SK-N-SH (cell line): ENCODE results near the gene CENPW. TPM values are rescaled to one million over a fixed set of nuclear protein-coding genes. Genes with fewer than 3 reads are reported as not detected.

Experiments
- CTCF ChIA-PET: fragments of 300-600, 350-600 bp; formaldehyde crosslinking; extraction: SDS; loops from one replicate; lab custom pipeline; 2021; lab: Yijun Ruan, JAX
- POLR2A ChIA-PET: fragments of 350-600 bp; sonication (Branson Sonifier 250); formaldehyde crosslinking; extraction: SDS; loops from one replicate; lab custom pipeline; 2020; ENCODE audit warnings: antibody characterized with exemption, inconsistent platforms; lab: Yijun Ruan, JAX
- DNase-seq: peaks from one replicate; pipeline ENCODE4 v3.0.0; 2012
- H2AFZ ChIP-seq: fragments of 200-600 bp; sonication (generic); 2 replicates; pipeline ENCODE4 v1.8.1; 2016; ENCODE audit warnings: antibody characterized with exemption, mild to moderate bottlenecking, low read depth
- H3F3A ChIP-seq: fragments of 200-600 bp; sonication (generic); replicated peaks from 2 replicates; pipeline ENCODE3; 2016; ENCODE audit warnings: antibody characterized with exemption, mild to moderate bottlenecking; ENCODE audit not compliant: insufficient read depth
- H3K27ac ChIP-seq, 2 experiments: fragments of 200-500 bp in 1 of 2; fragments of 200-600 bp in 1 of 2; sonication (Bioruptor generic) in 1 of 2; sonication (generic), shearing (Covaris generic) in 1 of 2; 2 replicates each; pipeline versions ENCODE4 v1.5.1 to v1.6.1; 2014 to 2016; ENCODE audit warnings: low read depth in 2 of 2, inconsistent platforms in 1 of 2, low read length in 1 of 2, mild to moderate bottlenecking in 1 of 2, mixed read lengths in 1 of 2
- H3K27me3 ChIP-seq: fragments of 200-600 bp; sonication (generic), shearing (Covaris generic); 2 replicates; pipeline ENCODE4 v1.6.1; 2016; ENCODE audit warnings: mixed run types; ENCODE audit not compliant: insufficient read depth
- H3K36me3 ChIP-seq, 2 experiments: fragments of 200-500 bp in 1 of 2; fragments of 200-600 bp in 1 of 2; sonication (Bioruptor generic) in 1 of 2; sonication (generic) in 1 of 2; replicated peaks in 1 of 2; 2 replicates each; pipeline versions ENCODE3 to v1.5.1; 2014 to 2016; ENCODE audit warnings: low read length in 1 of 2, mild to moderate bottlenecking in 1 of 2; ENCODE audit not compliant: insufficient read depth in 2 of 2, control insufficient read depth in 1 of 2
- H3K4me1 ChIP-seq, 2 experiments: fragments of 200-500 bp in 1 of 2; fragments of 200-600 bp in 1 of 2; sonication (Bioruptor generic) in 1 of 2; sonication (generic), shearing (Covaris generic) in 1 of 2; 2 replicates each; pipeline versions ENCODE4 v1.5.1 to v1.6.1; 2014 to 2016; ENCODE audit warnings: low read depth in 1 of 2, low read length in 1 of 2, mixed run types in 1 of 2; ENCODE audit not compliant: insufficient read depth in 2 of 2, control insufficient read depth in 1 of 2
- H3K4me2 ChIP-seq: fragments of 200-600 bp; sonication (generic), shearing (Covaris generic); 2 replicates; pipeline ENCODE4 v1.6.1; 2017; ENCODE audit warnings: mixed run types
- H3K4me3 ChIP-seq, 2 experiments: fragments of 200-500 bp in 1 of 2; fragments of 200-600 bp in 1 of 2; sonication (Bioruptor generic) in 1 of 2; sonication (generic), shearing (Covaris generic) in 1 of 2; 2 replicates each; pipeline versions ENCODE4 v1.5.1 to v1.8.1; 2014 to 2016; ENCODE audit warnings: low read depth in 2 of 2, inconsistent platforms in 1 of 2, low read length in 1 of 2, mild to moderate bottlenecking in 1 of 2, mixed read lengths in 1 of 2, moderate library complexity in 1 of 2
- H3K79me2 ChIP-seq: fragments of 200-600 bp; sonication (generic); 2 replicates; pipeline ENCODE4 v1.8.1; 2017; ENCODE audit warnings: mild to moderate bottlenecking; ENCODE audit not compliant: insufficient read depth
- H3K9ac ChIP-seq: fragments of 200-600 bp; sonication (generic); 2 replicates; pipeline ENCODE4 v1.6.1; 2017; ENCODE audit warnings: mixed run types
- H3K9me2 ChIP-seq: fragments of 200-600 bp; sonication (generic); 2 replicates; pipeline ENCODE4 v1.6.1; 2017; ENCODE audit warnings: mixed run types
- H3K9me3 ChIP-seq: fragments of 200-600 bp; sonication (generic); 2 replicates; pipeline ENCODE4 v1.6.1; 2017; ENCODE audit warnings: mixed run types, mild to moderate bottlenecking, moderate library complexity
- H4K20me1 ChIP-seq: fragments of 200-600 bp; sonication (generic); 2 replicates; pipeline ENCODE4 v1.6.1; 2017; ENCODE audit warnings: mild to moderate bottlenecking, mixed run types; ENCODE audit not compliant: insufficient read depth
- ELF1 ChIP-seq: IDR thresholded peaks from 2 replicates; pipeline ENCODE4 v1.4.0; 2012
- GABPA ChIP-seq: IDR thresholded peaks from 2 replicates; pipeline ENCODE4 v1.4.0; 2012; ENCODE audit warnings: low read depth, mild to moderate bottlenecking
- JUND ChIP-seq: IDR thresholded peaks from 2 replicates; pipeline ENCODE4 v1.4.0; 2012
- NFIC ChIP-seq: IDR thresholded peaks from 2 replicates; pipeline ENCODE4 v1.4.0; 2012; ENCODE audit warnings: borderline replicate concordance
- NRF1 ChIP-seq: IDR thresholded peaks from 2 replicates; pipeline ENCODE4 v1.6.1; 2012; ENCODE audit warnings: low read depth, mild to moderate bottlenecking, low read length
- POLR2AphosphoS5 ChIP-seq: IDR thresholded peaks from 2 replicates; pipeline ENCODE4 v1.6.1; 2012; ENCODE audit warnings: low read depth, low read length
- RAD21 ChIP-seq: IDR thresholded peaks from 2 replicates; pipeline ENCODE4 v1.6.1; 2012; ENCODE audit warnings: mild to moderate bottlenecking, low read length
- RCOR1 ChIP-seq: fragments of 150-350 bp; IDR thresholded peaks from 2 replicates; pipeline ENCODE4 v1.6.1; 2017; ENCODE audit warnings: antibody characterized with exemption, low read length
- RFX5 ChIP-seq: IDR thresholded peaks from 2 replicates; pipeline ENCODE4 v1.6.1; 2012; ENCODE audit warnings: mild to moderate bottlenecking, improper control_type of control experiment, low read length
- RXRA ChIP-seq: IDR thresholded peaks from 2 replicates; pipeline ENCODE4 v1.4.0; 2012; ENCODE audit warnings: low read depth, mild to moderate bottlenecking, borderline replicate concordance
- TAF1 ChIP-seq: IDR thresholded peaks from 2 replicates; pipeline ENCODE4 v1.6.1; 2012; ENCODE audit warnings: low read depth, mild to moderate bottlenecking, low read length, moderate library complexity, borderline replicate concordance
- TEAD4 ChIP-seq: IDR thresholded peaks from 2 replicates; pipeline ENCODE4 v1.4.0; 2012; ENCODE audit warnings: mild to moderate bottlenecking, borderline replicate concordance; ENCODE audit not compliant: insufficient read depth
- WGBS: methylation state at CpG from one replicate; pipeline ENCODE4 v1.1.6; 2017; ENCODE audit warnings: low lambda C conversion rate; 5-methylcytosine and 5-hydroxymethylcytosine counted together
- polyA plus RNA-seq, 3 experiments: library from polyadenylated mRNA; depleted of rRNA; stranded (reverse); fragments of >200 nt; gene quantifications; 2 replicates each; pipeline ENCODE4 v1.2.3, GENCODE V29; 2012
- TF ChIP-seq, protein P1 (sequence below): IDR thresholded peaks from 2 replicates; pipeline ENCODE4; 2012
- TF ChIP-seq, protein P2 (sequence below): IDR thresholded peaks from 2 replicates; pipeline ENCODE4 v1.6.1; 2012; ENCODE audit warnings: mild to moderate bottlenecking, low read depth, low read length, moderate library complexity
- TF ChIP-seq, protein P3 (sequence below): fragments of 150-350 bp; IDR thresholded peaks from 2 replicates; pipeline ENCODE4 v1.6.1; 2016; ENCODE audit warnings: mild to moderate bottlenecking, low read depth, low read length
- TF ChIP-seq, protein P4 (sequence below): fragments of 200-600 bp; sonication (generic); IDR thresholded peaks from 2 replicates; pipeline ENCODE4 v1.6.1; 2017; ENCODE audit warnings: antibody characterized with exemption, mild to moderate bottlenecking, moderate library complexity

The CENPW gene
- polyA plus RNA-seq, 1 of the 3 experiments (the other 2 are of a cell fraction): 10.9 TPM

DNA sequence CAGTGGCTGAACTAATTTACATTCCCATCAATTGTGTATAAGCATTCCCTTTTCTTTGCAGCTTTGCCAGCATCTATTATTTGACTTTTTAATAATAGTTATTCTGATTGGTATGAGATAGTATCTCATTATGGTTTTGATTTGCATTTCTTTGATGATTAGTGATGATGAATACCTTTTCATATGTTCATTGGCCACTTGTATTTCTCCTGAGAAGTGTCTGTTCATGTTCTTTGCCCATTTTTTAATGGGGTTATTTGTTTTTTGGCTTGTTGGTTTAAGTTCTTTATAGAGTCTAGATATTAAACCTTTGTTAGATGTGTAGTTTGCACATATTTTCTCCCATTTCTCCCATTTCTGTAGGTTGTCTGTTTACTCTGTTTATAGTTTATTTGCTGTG is 16.6 kb downstream of the CENPW start (continued):
- TF ChIP-seq RFX5 (no peak), TAF1 (no peak), RXRA (no peak), GABPA (no peak), NRF1 (no peak), ELF1 (no peak), POLR2AphosphoS5 (no peak)
- TF ChIP-seq, protein P1, sequence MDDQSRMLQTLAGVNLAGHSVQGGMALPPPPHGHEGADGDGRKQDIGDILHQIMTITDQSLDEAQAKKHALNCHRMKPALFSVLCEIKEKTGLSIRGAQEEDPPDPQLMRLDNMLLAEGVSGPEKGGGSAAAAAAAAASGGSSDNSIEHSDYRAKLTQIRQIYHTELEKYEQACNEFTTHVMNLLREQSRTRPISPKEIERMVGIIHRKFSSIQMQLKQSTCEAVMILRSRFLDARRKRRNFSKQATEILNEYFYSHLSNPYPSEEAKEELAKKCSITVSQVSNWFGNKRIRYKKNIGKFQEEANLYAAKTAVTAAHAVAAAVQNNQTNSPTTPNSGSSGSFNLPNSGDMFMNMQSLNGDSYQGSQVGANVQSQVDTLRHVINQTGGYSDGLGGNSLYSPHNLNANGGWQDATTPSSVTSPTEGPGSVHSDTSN: no peak

DNA sequence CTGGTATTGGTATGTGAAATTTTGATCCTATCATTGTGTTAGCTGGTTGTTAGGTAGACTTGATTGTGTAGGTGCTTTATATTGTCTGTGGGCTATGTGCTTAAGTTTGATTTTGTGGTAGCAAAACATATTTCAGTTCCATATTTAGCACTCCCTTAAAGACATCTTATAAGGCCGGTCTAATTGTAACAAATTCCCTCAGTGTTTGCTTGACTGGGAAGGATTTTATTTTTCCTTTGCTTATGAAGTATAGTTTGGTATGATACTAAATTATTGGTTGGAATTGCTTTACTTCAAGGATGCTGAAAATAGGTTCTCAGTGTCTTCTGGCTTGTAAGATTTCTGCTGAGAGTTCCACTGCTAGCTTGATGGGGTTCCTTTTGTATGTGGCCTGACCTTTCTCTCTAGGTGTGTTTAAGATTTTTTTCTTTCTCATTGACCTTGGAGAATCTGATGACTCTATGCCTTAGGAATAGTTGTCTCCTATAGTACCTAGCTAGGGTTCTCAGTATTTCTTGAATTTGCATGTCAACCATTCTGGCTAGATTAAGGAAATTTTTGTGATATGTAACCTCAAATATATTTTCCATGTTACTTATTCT is 20.1 kb downstream of the CENPW start:
- CTCF ChIA-PET: interaction anchor here (1.0 to 4.1 kb wide), 6 partner anchors 11 to 418 kb away, joined by 3 to 18 read pairs (median 6); no protein-coding TSS in a partner anchor
- no peak overlapping the region for H3K9ac ChIP-seq
- no peak overlapping the region for H3K4me2 ChIP-seq
- H3K9me3 ChIP-seq: peaks cover 5% of the 10 kb centered on the region; the same call in 1 of the 2 replicates
- H3K79me2 ChIP-seq: no peaks in the 10 kb centered on the region; the same call in 1 of the 2 replicates
- H3F3A ChIP-seq: no peaks in the 10 kb centered on the region
- TF ChIP-seq, protein P2, sequence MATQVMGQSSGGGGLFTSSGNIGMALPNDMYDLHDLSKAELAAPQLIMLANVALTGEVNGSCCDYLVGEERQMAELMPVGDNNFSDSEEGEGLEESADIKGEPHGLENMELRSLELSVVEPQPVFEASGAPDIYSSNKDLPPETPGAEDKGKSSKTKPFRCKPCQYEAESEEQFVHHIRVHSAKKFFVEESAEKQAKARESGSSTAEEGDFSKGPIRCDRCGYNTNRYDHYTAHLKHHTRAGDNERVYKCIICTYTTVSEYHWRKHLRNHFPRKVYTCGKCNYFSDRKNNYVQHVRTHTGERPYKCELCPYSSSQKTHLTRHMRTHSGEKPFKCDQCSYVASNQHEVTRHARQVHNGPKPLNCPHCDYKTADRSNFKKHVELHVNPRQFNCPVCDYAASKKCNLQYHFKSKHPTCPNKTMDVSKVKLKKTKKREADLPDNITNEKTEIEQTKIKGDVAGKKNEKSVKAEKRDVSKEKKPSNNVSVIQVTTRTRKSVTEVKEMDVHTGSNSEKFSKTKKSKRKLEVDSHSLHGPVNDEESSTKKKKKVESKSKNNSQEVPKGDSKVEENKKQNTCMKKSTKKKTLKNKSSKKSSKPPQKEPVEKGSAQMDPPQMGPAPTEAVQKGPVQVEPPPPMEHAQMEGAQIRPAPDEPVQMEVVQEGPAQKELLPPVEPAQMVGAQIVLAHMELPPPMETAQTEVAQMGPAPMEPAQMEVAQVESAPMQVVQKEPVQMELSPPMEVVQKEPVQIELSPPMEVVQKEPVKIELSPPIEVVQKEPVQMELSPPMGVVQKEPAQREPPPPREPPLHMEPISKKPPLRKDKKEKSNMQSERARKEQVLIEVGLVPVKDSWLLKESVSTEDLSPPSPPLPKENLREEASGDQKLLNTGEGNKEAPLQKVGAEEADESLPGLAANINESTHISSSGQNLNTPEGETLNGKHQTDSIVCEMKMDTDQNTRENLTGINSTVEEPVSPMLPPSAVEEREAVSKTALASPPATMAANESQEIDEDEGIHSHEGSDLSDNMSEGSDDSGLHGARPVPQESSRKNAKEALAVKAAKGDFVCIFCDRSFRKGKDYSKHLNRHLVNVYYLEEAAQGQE: no peak
- TF ChIP-seq JUND: no peak
- no peak for TF ChIP-seq RXRA
- TF ChIP-seq, protein P3, sequence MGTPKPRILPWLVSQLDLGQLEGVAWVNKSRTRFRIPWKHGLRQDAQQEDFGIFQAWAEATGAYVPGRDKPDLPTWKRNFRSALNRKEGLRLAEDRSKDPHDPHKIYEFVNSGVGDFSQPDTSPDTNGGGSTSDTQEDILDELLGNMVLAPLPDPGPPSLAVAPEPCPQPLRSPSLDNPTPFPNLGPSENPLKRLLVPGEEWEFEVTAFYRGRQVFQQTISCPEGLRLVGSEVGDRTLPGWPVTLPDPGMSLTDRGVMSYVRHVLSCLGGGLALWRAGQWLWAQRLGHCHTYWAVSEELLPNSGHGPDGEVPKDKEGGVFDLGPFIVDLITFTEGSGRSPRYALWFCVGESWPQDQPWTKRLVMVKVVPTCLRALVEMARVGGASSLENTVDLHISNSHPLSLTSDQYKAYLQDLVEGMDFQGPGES: no peak
- TF ChIP-seq RCOR1: no peak
- no peak for TF ChIP-seq TEAD4
- no peak for TF ChIP-seq NFIC
- no peak for TF ChIP-seq RAD21
- TF ChIP-seq, protein P4, sequence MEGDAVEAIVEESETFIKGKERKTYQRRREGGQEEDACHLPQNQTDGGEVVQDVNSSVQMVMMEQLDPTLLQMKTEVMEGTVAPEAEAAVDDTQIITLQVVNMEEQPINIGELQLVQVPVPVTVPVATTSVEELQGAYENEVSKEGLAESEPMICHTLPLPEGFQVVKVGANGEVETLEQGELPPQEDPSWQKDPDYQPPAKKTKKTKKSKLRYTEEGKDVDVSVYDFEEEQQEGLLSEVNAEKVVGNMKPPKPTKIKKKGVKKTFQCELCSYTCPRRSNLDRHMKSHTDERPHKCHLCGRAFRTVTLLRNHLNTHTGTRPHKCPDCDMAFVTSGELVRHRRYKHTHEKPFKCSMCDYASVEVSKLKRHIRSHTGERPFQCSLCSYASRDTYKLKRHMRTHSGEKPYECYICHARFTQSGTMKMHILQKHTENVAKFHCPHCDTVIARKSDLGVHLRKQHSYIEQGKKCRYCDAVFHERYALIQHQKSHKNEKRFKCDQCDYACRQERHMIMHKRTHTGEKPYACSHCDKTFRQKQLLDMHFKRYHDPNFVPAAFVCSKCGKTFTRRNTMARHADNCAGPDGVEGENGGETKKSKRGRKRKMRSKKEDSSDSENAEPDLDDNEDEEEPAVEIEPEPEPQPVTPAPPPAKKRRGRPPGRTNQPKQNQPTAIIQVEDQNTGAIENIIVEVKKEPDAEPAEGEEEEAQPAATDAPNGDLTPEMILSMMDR: no peak
- TF ChIP-seq, all 33 proteins: peak for 0
- Histone ChIP-seq H2AFZ (no peak overlapping the region), H3K9me2 (no peaks in the 10 kb centered on the region), H3K4me1 (no peaks in the 10 kb centered on the region; a peak in 1 of 4 replicates), H3K4me3 (no peak overlapping the region), H4K20me1 (no peaks in the 10 kb centered on the region), H3K36me3 (no peaks in the 10 kb centered on the region), H3K27me3 (no peaks in the 10 kb centered on the region), H3K27ac (no peak overlapping the region)
- WGBS: 95% methylated on average over 1 of the region's 1 CpG
- POLR2A ChIA-PET: no interaction called here
- DNase-seq: no peak
